Loucy (cell line): ENCODE measurements around the gene SMAD5.

Source experiments
- H2AFZ ChIP-seq: fragments of 200-600 bp; sonication (generic); 2 replicates; pipeline ENCODE4 v1.6.0; 2016; ENCODE audit warnings: antibody characterized with exemption, mild to moderate bottlenecking, low read length, moderate library complexity
- H3F3A ChIP-seq: fragments of 200-600 bp; 2 replicates; pipeline ENCODE4 v1.6.0; 2016; ENCODE audit warnings: antibody characterized with exemption, low read depth, mild to moderate bottlenecking
- H3K27me3 ChIP-seq: fragments of 200-600 bp; sonication (generic); 2 replicates; pipeline ENCODE4 v1.6.1; 2014; ENCODE audit warnings: low read length, mild to moderate bottlenecking; ENCODE audit not compliant: insufficient read depth, poor library complexity, severe bottlenecking
- H3K36me3 ChIP-seq: fragments of 200-600 bp; sonication (generic); 2 replicates; pipeline ENCODE4 v1.6.1; 2016; ENCODE audit warnings: low read length; ENCODE audit not compliant: insufficient read depth
- H3K4me1 ChIP-seq: fragments of 200-600 bp; sonication (generic); 2 replicates; pipeline ENCODE4 v1.5.1; 2014; ENCODE audit warnings: low read length, mild to moderate bottlenecking; ENCODE audit not compliant: insufficient read depth, poor library complexity, severe bottlenecking
- H3K4me2 ChIP-seq: fragments of 200-600 bp; sonication (generic); 2 replicates; pipeline ENCODE4 v1.6.0; 2014; ENCODE audit warnings: antibody characterized with exemption, low read length, low read depth, mild to moderate bottlenecking; ENCODE audit not compliant: poor library complexity, severe bottlenecking
- H3K4me3 ChIP-seq: fragments of 200-600 bp; sonication (generic); 2 replicates; pipeline ENCODE4 v1.5.1; 2014; ENCODE audit warnings: low read length, mild to moderate bottlenecking, mixed read lengths; ENCODE audit not compliant: poor library complexity, severe bottlenecking
- H3K79me2 ChIP-seq: fragments of 200-600 bp; sonication (generic); 2 replicates; pipeline ENCODE4 v1.6.1; 2014; ENCODE audit warnings: low read length; ENCODE audit not compliant: insufficient read depth
- H3K9ac ChIP-seq: fragments of 200-600 bp; sonication (generic); 2 replicates; pipeline ENCODE4 v1.6.0; 2014; ENCODE audit warnings: mild to moderate bottlenecking, low read depth, low read length, moderate library complexity; ENCODE audit not compliant: poor library complexity, severe bottlenecking
- H3K9me2 ChIP-seq: fragments of 200-600 bp; sonication (generic); replicated peaks from 2 replicates; pipeline ENCODE4 v1.6.1; 2016; ENCODE audit warnings: low read depth, low read length, mixed read lengths
- H3K9me3 ChIP-seq: fragments of 200-600 bp; sonication (generic); 2 replicates; pipeline ENCODE4 v1.6.1; 2014; ENCODE audit warnings: mild to moderate bottlenecking, antibody characterized with exemption, low read length, low read depth; ENCODE audit not compliant: insufficient read depth
- H4K20me1 ChIP-seq: fragments of 200-600 bp; sonication (generic); 2 replicates; pipeline ENCODE4 v1.6.0; 2014; ENCODE audit warnings: antibody characterized with exemption, low read length, mild to moderate bottlenecking; ENCODE audit not compliant: insufficient read depth, poor library complexity, severe bottlenecking
- CTCF ChIP-seq: fragments of 200-600 bp; sonication (generic); conservative IDR thresholded peaks from 2 replicates; pipeline ENCODE4 v1.5.1; 2014; ENCODE audit warnings: mild to moderate bottlenecking, antibody characterized with exemption, low read length
- EZH2phosphoT487 ChIP-seq: fragments of 200-600 bp; IDR thresholded peaks from 2 replicates; pipeline ENCODE4 v1.6.1; 2018; ENCODE audit warnings: antibody characterized with exemption, mild to moderate bottlenecking, moderate library complexity, borderline replicate concordance

The SMAD5 gene

GRCh38 chr5:136201870-136202269, 69.2 kb downstream of the SMAD5 start:
- Histone ChIP-seq H3K4me3 (no peak overlapping the region), H3K36me3 (no peaks in the 10 kb centered on the region), H3K9ac (no peak overlapping the region), H3K27me3 (no peaks in the 10 kb centered on the region), H3K4me2 (no peak overlapping the region), H3K4me1 (no peaks in the 10 kb centered on the region), H4K20me1 (no peaks in the 10 kb centered on the region), H3F3A (no peaks in the 10 kb centered on the region), H3K79me2 (no peaks in the 10 kb centered on the region), H2AFZ (no peak overlapping the region), H3K9me2 (no peaks in the 10 kb centered on the region), H3K9me3 (no peaks in the 10 kb centered on the region)
- no peak for TF ChIP-seq EZH2phosphoT487

- no peak overlapping the region for H3K4me3 ChIP-seq
- no peak for TF ChIP-seq EZH2phosphoT487
- TF ChIP-seq CTCF: no peak
- H3F3A ChIP-seq: no peaks in the 10 kb centered on the region
- H3K4me2 ChIP-seq: no peak overlapping the region
- H3K4me1 ChIP-seq: no peaks in the 10 kb centered on the region
- H3K27me3 ChIP-seq: no peaks in the 10 kb centered on the region
- H3K9ac ChIP-seq: no peak overlapping the region
- H4K20me1 ChIP-seq: no peaks in the 10 kb centered on the region
- H3K9me2 ChIP-seq: no peaks in the 10 kb centered on the region
- no peaks in the 10 kb centered on the region for H3K36me3 ChIP-seq
- no peaks in the 10 kb centered on the region for H3K79me2 ChIP-seq
- no peaks in the 10 kb centered on the region for H3K9me3 ChIP-seq
- H2AFZ ChIP-seq: no peak overlapping the region
Measured at GRCh38 chr5:136202469-136203205, 70.0 kb downstream of the SMAD5 start.

- H3K9ac ChIP-seq: no peak overlapping the region
- no peak overlapping the region for H3K4me2 ChIP-seq
- no peaks in the 10 kb centered on the region for H3K36me3 ChIP-seq
- H3K79me2 ChIP-seq: no peaks in the 10 kb centered on the region
- no peaks in the 10 kb centered on the region for H3K4me1 ChIP-seq
- H2AFZ ChIP-seq: no peak overlapping the region
- no peaks in the 10 kb centered on the region for H4K20me1 ChIP-seq
- H3K27me3 ChIP-seq: no peaks in the 10 kb centered on the region
- no peaks in the 10 kb centered on the region for H3K9me2 ChIP-seq
- H3K9me3 ChIP-seq: no peaks in the 10 kb centered on the region
- no peaks in the 10 kb centered on the region for H3F3A ChIP-seq
- H3K4me3 ChIP-seq: no peak overlapping the region
- TF ChIP-seq CTCF: no peak
- no peak for TF ChIP-seq EZH2phosphoT487
Measured at GRCh38 chr5:136203303-136203922, 70.8 kb downstream of the SMAD5 start.
